ENCODE measurements around the gene IGIP.

The IGIP gene

GRCh38 chr5:140165101-140165922, 39.6 kb downstream of the IGIP start:
- DNase-seq (ENCODE audit: low read depth, low spot score) = no peak

- no peak for DNase-seq (ENCODE audit: low read depth, low spot score)
Measured at GRCh38 chr5:140165923-140166270, 40.2 kb downstream of the IGIP start.

- no peak for DNase-seq (ENCODE audit: low read depth, low spot score)
Measured at GRCh38 chr5:140166911-140167310, 41.2 kb downstream of the IGIP start.

GRCh38 chr5:140168371-140168770, 42.6 kb downstream of the IGIP start:
- no peak for DNase-seq (ENCODE audit: low read depth, low spot score)

GRCh38 chr5:140169410-140169809, 43.7 kb downstream of the IGIP start:
- no peak for DNase-seq (ENCODE audit: low read depth, low spot score)

GRCh38 chr5:140172483-140172882, 46.7 kb downstream of the IGIP start:
- no peak for DNase-seq (ENCODE audit: low read depth, low spot score)

GRCh38 chr5:140174014-140174413, 48.3 kb downstream of the IGIP start:
- no peak for DNase-seq (ENCODE audit: low read depth, low spot score)

GRCh38 chr5:140174465-140175366, 49.0 kb downstream of the IGIP start, which contains the start of gene CYSTM1:
CYSTM1 (plus strand) TSS chr5:140175188; CDS start chr5:140194466, 19,278 bp downstream.
- DNase-seq (ENCODE audit: low read depth, low spot score) = peak; percentile 98

GRCh38 chr5:140175367-140176030, 49.8 kb downstream of the IGIP start:
- peak; percentile 82 for DNase-seq (ENCODE audit: low read depth, low spot score)

GRCh38 chr5:140176031-140176387, 50.3 kb downstream of the IGIP start:
- DNase-seq (ENCODE audit: low read depth, low spot score) = no peak

- no peak for DNase-seq (ENCODE audit: low read depth, low spot score)
Measured at GRCh38 chr5:140178086-140178410, 52.3 kb downstream of the IGIP start.

GRCh38 chr5:140178482-140179116, 52.9 kb downstream of the IGIP start:
- no peak for DNase-seq (ENCODE audit: low read depth, low spot score)
